HepG2 (cell line): Measurements from ENCODE around the gene PLEKHA6. TPM values are rescaled to one million over a fixed set of nuclear protein-coding genes. Genes with fewer than 3 reads are reported as not detected.

Source experiments
- AKNA ChIP-seq: sonication (generic); formaldehyde crosslinking; IDR thresholded peaks from 2 replicates; pipeline ENCODE4 v1.4.0; 2020; ENCODE audit warnings: missing genetic modification reagents, borderline replicate concordance
- ARHGAP35 ChIP-seq: sonication (generic); formaldehyde crosslinking; IDR thresholded peaks from 2 replicates; pipeline ENCODE4 v1.9.0; 2022; ENCODE audit warnings: mild to moderate bottlenecking, inconsistent platforms, moderate library complexity, missing genetic modification reagents, borderline replicate concordance
- ASH2L ChIP-seq: fragments of 300-600, 200-600 bp; sonication (generic); IDR thresholded peaks from 2 replicates; pipeline ENCODE4 v1.7.0; 2017; ENCODE audit warnings: low read depth, mild to moderate bottlenecking, moderate library complexity, mixed read lengths, low read length; ENCODE audit not compliant: insufficient read length
- EHMT2 ChIP-seq: fragments of 200-600 bp; sonication (generic); IDR thresholded peaks from 2 replicates; pipeline ENCODE4 v1.7.0; 2017; ENCODE audit warnings: antibody characterized with exemption, low read depth, low read length, borderline replicate concordance
- MLX ChIP-seq: IDR thresholded peaks from 2 replicates; pipeline ENCODE4 v1.6.1; 2016
- NFKBIZ ChIP-seq: IDR thresholded peaks from 2 replicates; pipeline ENCODE4 v1.6.1; 2018; ENCODE audit warnings: missing genetic modification reagents, missing compliant biosample characterization
- NONO ChIP-seq, 2 experiments: fragments of 450-650 bp in 1 of 2; sonication (generic) in 1 of 2; formaldehyde crosslinking in 1 of 2; IDR thresholded peaks in 1 of 2; conservative IDR thresholded peaks in 1 of 2; 2 replicates each; pipeline versions ENCODE4 v1.6.1 to v1.8.0; 2017 to 2022; ENCODE audit warnings: mild to moderate bottlenecking in 1 of 2, missing genetic modification reagents in 1 of 2, moderate library complexity in 1 of 2
- PAX8 ChIP-seq: sonication (generic); formaldehyde crosslinking; IDR thresholded peaks from 2 replicates; pipeline ENCODE4 v1.8.0; 2022; ENCODE audit warnings: mild to moderate bottlenecking, missing genetic modification reagents, borderline replicate concordance
- PITX1 ChIP-seq: sonication (generic); formaldehyde crosslinking; IDR thresholded peaks from 2 replicates; pipeline ENCODE4 v1.5.1; 2020; ENCODE audit warnings: mild to moderate bottlenecking, missing genetic modification reagents
- PRPF4 ChIP-seq: fragments of 200-400 bp; formaldehyde crosslinking; IDR thresholded peaks from 2 replicates; pipeline ENCODE4 v1.6.1; 2016; ENCODE audit warnings: low read length, low read depth; ENCODE audit not compliant: poor library complexity, severe bottlenecking
- RAD51 ChIP-seq: fragments of 450-650 bp; IDR thresholded peaks from 2 replicates; pipeline ENCODE4 v1.6.1; 2016; ENCODE audit warnings: borderline replicate concordance
- TBP ChIP-seq: sonication (generic); formaldehyde crosslinking; IDR thresholded peaks from 2 replicates; pipeline ENCODE4 v1.5.0; 2020; ENCODE audit warnings: missing genetic modification reagents
- TMF1 ChIP-seq: sonication (generic); formaldehyde crosslinking; IDR thresholded peaks from 2 replicates; pipeline ENCODE4 v1.8.1; 2022; ENCODE audit warnings: low read depth, missing genetic modification reagents
- ZFP82 ChIP-seq: sonication (generic); formaldehyde crosslinking; IDR thresholded peaks from 2 replicates; pipeline ENCODE4 v1.5.1; 2020; ENCODE audit warnings: mild to moderate bottlenecking, missing genetic modification reagents, borderline replicate concordance
- ZNF350 ChIP-seq: sonication (generic); formaldehyde crosslinking; IDR thresholded peaks from 2 replicates; pipeline ENCODE4 v1.4.0; 2020; ENCODE audit warnings: mild to moderate bottlenecking, low read depth, missing genetic modification reagents, borderline replicate concordance
- ZNF468 ChIP-seq: sonication (generic); formaldehyde crosslinking; IDR thresholded peaks from 2 replicates; pipeline ENCODE4 v1.8.0; 2022; ENCODE audit warnings: mild to moderate bottlenecking, moderate library complexity, missing genetic modification reagents
- ZNF557 ChIP-seq: sonication (generic); formaldehyde crosslinking; IDR thresholded peaks from 2 replicates; pipeline ENCODE4 v1.4.0; 2020; ENCODE audit warnings: missing genetic modification reagents
- ZNF775 ChIP-seq: sonication (generic); formaldehyde crosslinking; IDR thresholded peaks from 2 replicates; pipeline ENCODE4 v1.4.0; 2020; ENCODE audit warnings: missing genetic modification reagents, mild to moderate bottlenecking, moderate library complexity, borderline replicate concordance
- ZNF781 ChIP-seq: sonication (generic); formaldehyde crosslinking; IDR thresholded peaks from 2 replicates; pipeline ENCODE4 v1.5.1; 2020; ENCODE audit warnings: borderline replicate concordance, mild to moderate bottlenecking, missing genetic modification reagents; ENCODE audit errors: not compliant biosample characterization
- ZSCAN20 ChIP-seq: sonication (generic); formaldehyde crosslinking; IDR thresholded peaks from 2 replicates; pipeline ENCODE4 v1.4.0; 2020; ENCODE audit warnings: missing genetic modification reagents, mild to moderate bottlenecking, borderline replicate concordance
- polyA plus RNA-seq, 8 experiments: library from polyadenylated mRNA; depleted of rRNA in 3 of 8; stranded (reverse) in 7 of 8; unstranded in 1 of 8; fragments of >200 nt; fragmentation: Illumina TruSeq in 4 of 8; extraction: Trizol in 4 of 8; gene quantifications; 2 replicates each; pipeline versions ENCODE4 v1.2.1 to v1.2.3, GENCODE V29; 2011 to 2016; ENCODE audit warnings: low read depth in 4 of 8, missing spikeins in 1 of 8, mixed read lengths in 1 of 8; ENCODE audit not compliant: insufficient read depth in 1 of 8
- total RNA-seq, 5 experiments: library from RNA; depleted of rRNA; stranded (reverse); fragments of >200 nt; fragmentation: Illumina TruSeq; extraction: Trizol; gene quantifications; 2 replicates each; pipeline ENCODE4 v1.2.3, GENCODE V29; 2016; ENCODE audit warnings: low read depth in 1 of 5

PLEKHA6 gene
- total and polyA plus RNA-seq, 2 of the 13 experiments (the other 11 are each of a cell fraction or from before 2014, with no cell fraction given) = 5.3 to 11.4 TPM

- TF ChIP-seq ARHGAP35 (CRISPR knock-in tag) (no peak), PRPF4 (no peak), NFKBIZ (no peak), PAX8 (no peak), ZFP82 (CRISPR knock-in tag) (0 out of 2 replicates have a peak, but pooled peaks have one; percentile 38), PITX1 (no peak; the same call in 1 of the 2 replicates), EHMT2 (peak; percentile 73; the same call in 1 of the 2 replicates), ZNF775 (CRISPR knock-in tag) (no peak), ASH2L (peak; percentile 53), RAD51 (no peak), ZNF557 (0 out of 2 replicates have a peak, but pooled peaks have one; percentile 53), TBP (CRISPR knock-in tag) (no peak), NONO (IDR thresholded peaks at IDR 0.05) (no peak), NONO (CRISPR knock-in tag; conservative IDR thresholded peaks at IDR 0.05) (peak; percentile 86; the same call in 1 of the 2 replicates), ZNF350 (CRISPR knock-in tag) (peak; percentile 64; the same call in 1 of the 2 replicates), ZNF468 (peak; percentile 71; the same call in 1 of the 2 replicates), ZNF781 (peak; percentile 77), ZSCAN20 (CRISPR knock-in tag) (0 out of 2 replicates have a peak, but pooled peaks have one; percentile 94), MLX (0 out of 2 replicates have a peak, but pooled peaks have one; percentile 36), AKNA (CRISPR knock-in tag) (no peak), TMF1 (peak; percentile 73; the same call in 1 of the 2 replicates)
Observed at GRCh38 chr1:204213668-204214662, 145.8 kb downstream of the PLEKHA6 start, which contains the start of gene GOLT1A (continued).
